SK-N-SH treated with all-trans-retinoic acid at 6 μM for 48 hours (cell line): ENCODE data around the gene PERM1.
"Not testable (repeated sequence)": the region's sequence is repeated elsewhere in the genome, so short reads cannot be mapped to it uniquely, and the experiment has no call there.

Source experiments
- ATAC-seq: fragments of 200-7000 bp; cut with Tn5 transposase; 3 replicates; pipeline ENCODE4 v1.9.1; 2020; ENCODE audit warnings: mild to moderate bottlenecking, moderate library complexity
- ARNTL ChIP-seq: fragments of 450-650 bp; formaldehyde crosslinking; IDR thresholded peaks from 2 replicates; pipeline ENCODE4 v1.5.0; 2020; ENCODE audit warnings: low read depth, mild to moderate bottlenecking, moderate library complexity, borderline replicate concordance
- BACH2 ChIP-seq: fragments of 250-450 bp; sonication (Bioruptor Pico); IDR thresholded peaks from 2 replicates; pipeline ENCODE4 v1.9.0; 2021; ENCODE audit warnings: mild to moderate bottlenecking, borderline replicate concordance
- CREB5 ChIP-seq: fragments of 250-450 bp; sonication (Bioruptor Pico); IDR thresholded peaks from 2 replicates; pipeline ENCODE4 v1.5.1; 2020; ENCODE audit warnings: low read depth, mild to moderate bottlenecking, moderate library complexity
- CSDC2 ChIP-seq: fragments of 250-450 bp; sonication (Bioruptor Pico); IDR thresholded peaks from 2 replicates; pipeline ENCODE4 v1.5.0; 2020; ENCODE audit warnings: mild to moderate bottlenecking, moderate library complexity
- CSRNP3 ChIP-seq: fragments of 250-450 bp; sonication (Bioruptor Pico); IDR thresholded peaks from 2 replicates; pipeline ENCODE4 v1.5.1; 2021; ENCODE audit warnings: mild to moderate bottlenecking, moderate library complexity
- ESRRG ChIP-seq: fragments of 250-450 bp; sonication (Bioruptor Pico); IDR thresholded peaks from 2 replicates; pipeline ENCODE4 v1.6.1; 2021; ENCODE audit warnings: mild to moderate bottlenecking
- GLIS3 ChIP-seq: fragments of 250-450 bp; sonication (Bioruptor Pico); IDR thresholded peaks from 2 replicates; pipeline ENCODE4 v1.5.0; 2020; ENCODE audit warnings: mild to moderate bottlenecking, moderate library complexity
- ISL1 ChIP-seq: fragments of 250-450 bp; sonication (Bioruptor Pico); IDR thresholded peaks from 2 replicates; pipeline ENCODE4 v2.1.2; 2022; ENCODE audit warnings: mild to moderate bottlenecking, moderate library complexity
- OSR1 ChIP-seq: fragments of 250-450 bp; sonication (Bioruptor Pico); IDR thresholded peaks from 2 replicates; pipeline ENCODE4 v1.8.0; 2022; ENCODE audit warnings: moderate library complexity, mild to moderate bottlenecking, inconsistent platforms
- PATZ1 ChIP-seq: fragments of 250-450 bp; sonication (Bioruptor Pico); IDR thresholded peaks from 2 replicates; pipeline ENCODE4 v1.8.0; 2020; ENCODE audit warnings: mild to moderate bottlenecking, moderate library complexity, borderline replicate concordance
- POU6F1 ChIP-seq: fragments of 250-450 bp; sonication (Bioruptor Pico); IDR thresholded peaks from 2 replicates; pipeline ENCODE4 v1.8.0; 2021; ENCODE audit warnings: low read depth, mild to moderate bottlenecking, moderate library complexity, borderline replicate concordance
- PPARA ChIP-seq: fragments of 250-450 bp; sonication (Bioruptor Pico); IDR thresholded peaks from 2 replicates; pipeline ENCODE4 v1.5.0; 2020; ENCODE audit warnings: mild to moderate bottlenecking, borderline replicate concordance
- RARB ChIP-seq: fragments of 250-450 bp; sonication (Bioruptor Pico); IDR thresholded peaks from 2 replicates; pipeline ENCODE4 v1.8.0; 2021; ENCODE audit warnings: mild to moderate bottlenecking, moderate library complexity
- SNAI2 ChIP-seq: fragments of 250-450 bp; sonication (Bioruptor Pico); IDR thresholded peaks from 2 replicates; pipeline ENCODE4 v1.5.0; 2020; ENCODE audit warnings: mild to moderate bottlenecking, moderate library complexity
- TCF4 ChIP-seq: fragments of 250-450 bp; sonication (Bioruptor Pico); IDR thresholded peaks from 2 replicates; pipeline ENCODE4 v1.8.0; 2021; ENCODE audit warnings: mild to moderate bottlenecking, moderate library complexity, borderline replicate concordance
- TOX ChIP-seq: fragments of 250-450 bp; sonication (Bioruptor Pico); IDR thresholded peaks from 2 replicates; pipeline ENCODE4 v1.8.0; 2021; ENCODE audit warnings: mild to moderate bottlenecking, moderate library complexity, borderline replicate concordance
- TSHZ2 ChIP-seq: fragments of 250-450 bp; sonication (Bioruptor Pico); IDR thresholded peaks from 2 replicates; pipeline ENCODE4 v1.5.0; 2020; ENCODE audit warnings: mild to moderate bottlenecking, moderate library complexity
- ZC3H10 ChIP-seq: fragments of 250-450 bp; sonication (Bioruptor Pico); IDR thresholded peaks from 2 replicates; pipeline ENCODE4 v1.5.1; 2021; ENCODE audit warnings: mild to moderate bottlenecking, moderate library complexity
- ZFP3 ChIP-seq: fragments of 250-450 bp; sonication (Bioruptor Pico); IDR thresholded peaks from 2 replicates; pipeline ENCODE4 v1.5.0; 2020; ENCODE audit warnings: mild to moderate bottlenecking, moderate library complexity
- ZFP30 ChIP-seq: fragments of 450-650 bp; formaldehyde crosslinking; IDR thresholded peaks from 2 replicates; pipeline ENCODE4 v1.5.0; 2022; ENCODE audit warnings: mild to moderate bottlenecking, moderate library complexity
- ZNF565 ChIP-seq: fragments of 450-650 bp; formaldehyde crosslinking; conservative IDR thresholded peaks from 2 replicates; pipeline ENCODE4 v1.5.0; 2020; ENCODE audit warnings: low read depth, mild to moderate bottlenecking, moderate library complexity
- ZNF70 ChIP-seq: fragments of 450-650 bp; formaldehyde crosslinking; IDR thresholded peaks from 2 replicates; pipeline ENCODE4 v1.5.0; 2020; ENCODE audit warnings: mild to moderate bottlenecking, moderate library complexity
- ZNF8 ChIP-seq: fragments of 450-650 bp; formaldehyde crosslinking; IDR thresholded peaks from 2 replicates; pipeline ENCODE4 v1.5.0; 2020; ENCODE audit warnings: mild to moderate bottlenecking, moderate library complexity

The PERM1 gene

GRCh38 chr1:996851-997712 is 15.2 kb upstream of the PERM1 start:
- no peak for ATAC-seq
- TF ChIP-seq CREB5 (CRISPR knock-in tag) (no peak), ESRRG (no peak), RARB (CRISPR knock-in tag) (no peak), SNAI2 (no peak), GLIS3 (CRISPR knock-in tag) (no peak), OSR1 (CRISPR knock-in tag) (no peak), POU6F1 (CRISPR knock-in tag) (no peak), ZNF565 (no peak), ZFP3 (no peak), ZNF8 (CRISPR knock-in tag) (no peak), CSDC2 (no peak), ARNTL (CRISPR knock-in tag) (no peak), ZFP30 (CRISPR knock-in tag) (no peak), ZNF70 (no peak), TSHZ2 (CRISPR knock-in tag) (no peak), PPARA (CRISPR knock-in tag) (no peak), ISL1 (CRISPR knock-in tag) (no peak), PATZ1 (CRISPR knock-in tag) (no peak)

DNA sequence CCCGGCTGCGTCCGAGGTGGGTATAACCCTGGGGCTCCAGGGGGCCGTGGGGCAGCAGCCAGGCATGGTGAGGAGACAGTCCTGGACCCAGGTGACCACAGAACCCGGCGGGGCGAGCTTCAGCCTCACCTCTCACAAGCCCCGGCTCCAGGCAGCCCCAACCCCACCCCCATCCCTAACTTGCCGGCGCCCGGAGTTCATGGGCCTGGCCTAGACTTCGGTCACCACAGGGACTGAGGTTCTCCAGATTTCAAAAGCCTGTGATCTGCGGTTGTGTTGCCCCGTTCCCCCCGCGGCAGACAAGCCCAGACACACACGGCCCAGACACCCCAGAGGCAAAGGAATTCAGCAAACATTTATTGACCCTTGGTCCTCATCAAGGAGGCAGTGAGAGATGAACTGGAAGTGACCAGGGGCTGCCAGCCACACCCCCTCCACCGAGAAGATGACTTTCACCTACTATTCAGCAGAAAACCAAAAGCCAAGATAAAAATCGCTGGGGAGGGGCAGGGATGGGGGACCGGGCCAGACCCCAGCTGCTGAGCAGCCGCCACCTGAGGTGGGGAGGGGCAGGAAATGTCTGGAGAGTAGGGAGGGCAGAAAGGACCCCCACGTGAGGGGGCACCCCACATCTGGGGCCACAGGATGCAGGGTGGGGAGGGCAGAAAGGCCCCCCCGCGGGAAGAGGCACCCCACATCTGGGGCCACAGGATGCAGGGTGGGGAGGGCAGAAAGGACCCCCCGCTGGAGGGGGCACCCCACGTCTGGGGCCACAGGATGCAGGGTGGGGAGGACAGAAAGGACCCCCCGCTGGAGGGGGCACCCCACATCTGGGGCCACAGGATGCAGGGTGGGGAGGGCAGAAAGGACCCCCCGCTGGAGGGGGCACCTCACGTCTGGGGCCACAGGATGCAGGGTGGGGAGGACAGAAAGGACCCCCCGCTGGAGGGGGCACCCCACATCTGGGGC is 14.1 kb upstream of the PERM1 start:
- TF ChIP-seq ESRRG (no peak), ZFP30 (CRISPR knock-in tag) (no peak), CREB5 (CRISPR knock-in tag) (no peak), CSRNP3 (CRISPR knock-in tag) (no peak), GLIS3 (CRISPR knock-in tag) (no peak), TOX (no peak), ZNF8 (CRISPR knock-in tag) (no peak), OSR1 (CRISPR knock-in tag) (no peak), ZC3H10 (no peak), PPARA (CRISPR knock-in tag) (no peak), POU6F1 (CRISPR knock-in tag) (no peak), SNAI2 (no peak), ZFP3 (no peak), BACH2 (CRISPR knock-in tag) (no peak), TCF4 (CRISPR knock-in tag) (no peak)
- ATAC-seq, result no peak

GRCh38 chr1:994546-994945 is 12.7 kb upstream of the PERM1 start:
- not testable (repeated sequence) for ATAC-seq
